Right lung (tissue), 10 donors: ENCODE measurements around the gene HORMAD1. TPM values are rescaled to one million over a fixed set of nuclear protein-coding genes. Genes with fewer than 3 reads are reported as not detected.
"Not testable (repeated sequence)": the region's sequence is repeated elsewhere in the genome, so short reads cannot be mapped to it uniquely, and the experiment has no call there.

Experiments
- DNase-seq, 2 donors: peaks; one replicate each; pipeline ENCODE4 v3.0.0-alpha.2; 2013
- long read RNA-seq, 8 donors: transcript quantifications; one replicate each; lab custom pipeline, GENCODE V29; 2026
- polyA plus RNA-seq, 5 donors: library from polyadenylated mRNA; unstranded; fragments of 120-200 nt; gene quantifications; one replicate each; pipeline versions ENCODE4 v1.2.1 to v1.2.3, GENCODE V29; 2013; ENCODE audit warnings: inconsistent platforms in 1 of 5, low replicate concordance in 1 of 5; ENCODE audit not compliant: insufficient read length in 5 of 5, insufficient read depth in 1 of 5

The HORMAD1 gene
- under 1 TPM in 2 of 5 donors, not detected in 3; 0.10 TPM for polyA plus RNA-seq
- long read RNA-seq, donor 1 = 0 reads
- long read RNA-seq, donor 2 = 0 reads
- long read RNA-seq, donor 3 = 0 reads
- long read RNA-seq, donor 4 = 0 reads
- long read RNA-seq, donor 5 = 0 reads
- long read RNA-seq, donor 6 = 0 reads
- long read RNA-seq, donor 7 = 0 reads
- long read RNA-seq, donor 8 = 0 reads

GRCh38 chr1:150720703-150721102 lies at the start of gene HORMAD1:
HORMAD1 (minus strand) TSS chr1:150720895; CDS start chr1:150719505, 1,390 bp downstream.
- no peak for DNase-seq

DNA sequence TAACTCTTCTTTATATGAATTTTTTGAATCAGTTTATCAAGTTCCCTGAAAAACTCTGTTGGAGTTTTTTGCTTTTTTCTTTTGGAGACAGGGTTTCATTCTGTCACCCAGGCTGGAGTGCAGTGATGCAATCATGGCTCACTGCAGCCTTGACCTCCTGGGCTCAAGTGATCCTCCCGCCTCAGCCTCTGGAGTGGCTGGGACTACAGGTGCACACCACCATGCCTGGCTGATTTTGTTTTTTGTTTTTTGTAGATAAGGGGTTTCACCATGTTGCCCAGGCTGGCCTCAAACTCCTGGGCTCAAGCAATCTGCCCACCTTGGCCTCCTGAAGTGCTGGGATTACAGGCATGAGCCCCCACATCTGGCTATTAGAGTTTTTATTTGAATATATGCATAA lies 47.0 kb upstream of the HORMAD1 start:
- DNase-seq = not testable (repeated sequence)

GRCh38 chr1:150765977-150766301 lies 45.2 kb upstream of the HORMAD1 start:
- not testable (repeated sequence) for DNase-seq

- peak in 1 of 2 donors; percentile 33 for DNase-seq
Measured at GRCh38 chr1:150765296-150765976, 44.7 kb upstream of the HORMAD1 start, which contains the start of gene CTSS. CTSS (minus strand) TSS chr1:150765778; CDS start chr1:150764763, 1,015 bp downstream.

DNA sequence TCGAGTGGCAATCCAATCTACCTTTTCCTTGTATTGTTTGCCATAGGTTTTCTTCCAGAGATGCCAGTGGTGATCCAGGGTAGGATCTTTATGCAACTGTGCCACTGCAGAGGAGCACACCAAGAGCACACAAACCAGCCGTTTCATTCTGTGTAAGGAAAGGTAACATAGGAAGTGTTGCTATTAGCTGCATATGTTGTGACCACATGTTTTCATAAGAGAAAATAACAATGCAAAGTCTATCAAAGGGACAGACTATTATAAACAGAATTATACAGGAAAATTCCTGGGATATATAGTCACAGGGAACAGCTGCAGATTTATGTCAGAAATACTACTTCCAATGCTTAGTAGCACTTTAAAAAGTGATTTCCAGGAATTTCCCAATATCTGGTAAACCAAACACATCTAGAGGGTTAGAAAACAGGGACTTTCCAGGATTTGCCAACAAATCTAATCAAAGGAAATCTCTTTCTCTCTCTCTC lies 44.0 kb upstream of the HORMAD1 start:
- DNase-seq = peak; percentile 18 to 29

GRCh38 chr1:150763018-150763417 lies 42.3 kb upstream of the HORMAD1 start:
- no peak for DNase-seq

GRCh38 chr1:150762552-150762951 lies 41.9 kb upstream of the HORMAD1 start:
- DNase-seq = no peak

DNA sequence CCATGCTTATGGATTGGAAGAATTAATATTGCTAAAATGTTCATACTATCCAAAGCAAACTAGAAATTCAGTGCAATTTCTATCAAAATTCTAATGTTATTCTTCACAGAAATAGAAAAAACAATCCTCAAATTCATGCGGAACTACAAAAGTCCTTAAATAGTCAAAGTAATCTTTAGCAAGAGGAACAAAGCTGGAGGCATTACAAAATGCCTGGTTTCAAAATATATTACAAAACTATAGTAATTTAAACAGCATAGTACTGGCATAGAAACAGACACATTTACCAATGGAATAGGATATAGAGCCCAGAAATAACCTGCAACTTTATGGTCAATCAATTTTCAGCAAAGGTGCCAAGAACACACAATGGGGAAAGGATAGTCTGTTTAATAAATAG lies 41.1 kb upstream of the HORMAD1 start:
- no peak for DNase-seq

DNA sequence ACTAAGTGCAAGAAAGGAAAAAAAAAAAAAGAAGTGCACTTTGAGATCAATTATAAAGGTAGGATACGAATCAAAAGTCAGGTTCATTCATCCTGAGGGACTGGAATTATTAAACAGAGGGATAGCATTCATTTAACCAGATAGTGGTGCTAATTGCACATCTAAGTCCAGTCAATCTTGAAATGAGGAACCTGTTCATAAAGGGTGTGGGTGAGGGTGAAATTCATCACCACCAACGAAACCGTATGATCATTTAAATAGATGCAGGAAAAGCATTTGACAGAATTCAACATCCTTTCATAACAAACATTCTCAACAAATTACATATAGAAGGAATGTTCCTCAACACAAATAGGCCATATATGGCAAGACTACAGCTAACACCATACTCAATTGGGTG lies 39.3 kb upstream of the HORMAD1 start:
- no peak for DNase-seq

GRCh38 chr1:150753416-150753815 lies 32.7 kb upstream of the HORMAD1 start:
- DNase-seq = no peak

GRCh38 chr1:150751443-150751842 lies 30.7 kb upstream of the HORMAD1 start:
- DNase-seq = no peak

- no peak for DNase-seq
Measured at GRCh38 chr1:150749720-150750311, 29.1 kb upstream of the HORMAD1 start.

- DNase-seq = no peak
Measured at GRCh38 chr1:150748878-150749719, 28.4 kb upstream of the HORMAD1 start.

- no peak for DNase-seq
Measured at GRCh38 chr1:150730130-150730721, 9.5 kb upstream of the HORMAD1 start.

GRCh38 chr1:150724336-150724735 lies 3.6 kb upstream of the HORMAD1 start:
- DNase-seq = peak in 1 of 2 donors; percentile 7

DNA sequence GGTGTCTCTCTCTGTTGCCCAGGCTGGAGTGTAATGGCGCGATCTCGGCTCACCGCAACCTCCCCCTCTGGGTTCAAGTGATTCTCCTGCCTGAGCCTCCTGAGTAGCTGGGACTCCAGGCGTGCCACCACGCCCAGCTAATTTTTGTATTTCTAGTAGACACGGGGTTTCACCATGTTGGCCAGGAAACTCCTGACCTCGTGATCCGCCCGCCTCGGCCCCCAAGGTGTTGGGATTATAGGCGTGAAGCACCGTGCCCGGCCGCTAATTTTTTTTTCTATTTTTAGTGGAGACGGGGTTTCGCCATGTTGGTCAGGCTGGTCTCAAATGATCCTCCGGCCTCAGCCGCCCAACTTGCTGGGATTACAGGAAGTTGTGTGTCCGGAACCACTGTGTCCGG lies 597 bp downstream of the HORMAD1 start:
- DNase-seq = no peak

DNA sequence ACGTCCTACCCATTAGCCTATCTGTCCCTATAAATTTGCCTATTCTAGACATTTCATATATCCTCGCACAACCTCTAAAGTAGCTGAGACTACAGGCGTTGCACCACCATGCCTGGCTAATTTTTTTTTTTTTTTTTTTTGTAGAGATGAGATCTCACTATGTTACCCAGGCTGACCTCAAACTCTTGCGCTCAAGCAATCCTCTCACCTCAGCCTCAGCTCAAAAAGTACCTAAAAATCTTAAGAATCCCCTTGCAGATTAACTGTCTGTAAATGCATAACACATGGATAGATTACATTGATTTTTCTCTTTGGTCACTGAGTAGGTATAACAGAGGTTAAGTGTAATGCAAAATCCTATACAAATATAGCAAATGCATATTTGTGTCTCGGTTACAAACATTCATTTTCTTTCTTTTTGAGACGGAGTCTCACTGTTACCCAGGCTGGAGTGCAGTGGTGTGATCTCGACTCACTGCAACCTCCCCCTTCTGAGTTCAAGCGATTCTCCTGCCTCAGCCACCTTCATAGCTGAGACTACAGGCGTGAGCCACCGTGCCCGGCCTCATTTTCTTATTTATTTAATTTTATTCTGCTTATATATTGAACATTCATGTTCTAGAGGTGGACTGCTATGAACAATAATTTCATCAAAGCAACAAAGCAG lies 2.3 kb downstream of the HORMAD1 start:
- no peak for DNase-seq

DNA sequence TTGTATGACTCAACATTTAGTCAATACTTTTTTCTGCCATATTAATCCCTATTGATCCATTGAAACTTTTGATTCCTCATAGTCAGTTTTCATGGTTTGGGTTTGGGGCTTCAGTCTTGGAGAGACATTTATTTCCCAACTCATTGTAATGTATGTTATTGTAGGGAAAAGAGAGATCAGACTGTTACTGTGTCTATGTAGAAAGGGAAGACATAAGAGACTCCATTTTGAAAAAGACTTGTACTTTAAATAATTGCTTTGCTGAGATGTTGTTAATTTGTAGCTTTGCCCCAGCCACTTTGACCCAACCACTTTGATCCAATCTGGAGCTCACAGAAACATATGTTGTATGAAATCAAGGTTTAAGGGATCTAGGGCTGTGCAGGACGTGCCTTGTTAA lies 11.7 kb downstream of the HORMAD1 start:
- not testable (repeated sequence) for DNase-seq

GRCh38 chr1:150708595-150708994 lies 12.1 kb downstream of the HORMAD1 start:
- DNase-seq = no peak

- DNase-seq = no peak
Measured at GRCh38 chr1:150706091-150706490, 14.6 kb downstream of the HORMAD1 start.

DNA sequence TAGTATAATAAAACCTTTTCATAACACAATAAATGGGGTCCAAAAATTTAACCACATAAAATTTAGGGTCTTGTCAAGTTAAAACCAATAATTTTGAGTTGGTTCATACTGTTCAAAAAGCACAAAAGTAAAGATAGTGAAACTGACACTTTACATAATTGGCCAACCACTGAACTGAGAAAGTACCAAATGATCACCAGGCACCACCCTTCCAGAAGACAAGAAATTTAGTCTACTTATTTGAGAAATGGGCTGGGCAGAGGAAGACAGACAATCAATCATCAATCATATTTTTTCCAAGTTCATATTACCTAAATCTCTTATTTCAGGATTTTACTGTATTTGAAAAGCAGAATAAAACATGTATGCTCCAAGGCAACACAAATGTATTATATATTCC lies 17.3 kb downstream of the HORMAD1 start:
- DNase-seq = no peak
